GM12878 (cell line): ENCODE data around the gene MAST3. TPM values are rescaled to one million over a fixed set of nuclear protein-coding genes. Genes with fewer than 3 reads are reported as not detected.

Source experiments
- ATAC-seq: fragments of 200-7000 bp; cut with Tn5 transposase; 3 replicates; pipeline ENCODE4 v1.9.1; 2020; ENCODE audit warnings: mild to moderate bottlenecking, moderate library complexity
- BruUV-seq: library from RNA; stranded (reverse); fragments of 400-500 nt; replicated peaks from 2 replicates; lab custom pipeline; 2021; lab: Mats Ljungman, UMichigan
- CTCF ChIA-PET: fragments of 300-600 bp; sonication (Branson Sonifier 250); formaldehyde crosslinking; extraction: SDS; loops from one replicate; lab custom pipeline; 2021; ENCODE audit warnings: inconsistent platforms; lab: Yijun Ruan, JAX
- POLR2A ChIA-PET: fragments of 350-600 bp; formaldehyde crosslinking; extraction: SDS; loops from one replicate; lab custom pipeline; 2021; ENCODE audit warnings: inconsistent platforms; lab: Charles Lee
- RAD21 ChIA-PET: fragments of 300-600 bp; sonication (Branson Sonifier 250); formaldehyde crosslinking; loops from one replicate; lab custom pipeline; 2023; ENCODE audit warnings: antibody characterized with exemption; ENCODE audit not compliant: unreplicated experiment; lab: Charles Lee
- SMC1A ChIA-PET: fragments of 300-600 bp; sonication (Branson Sonifier 250); formaldehyde crosslinking; loops from one replicate; lab custom pipeline; 2023; ENCODE audit not compliant: unreplicated experiment, uncharacterized antibody; lab: Charles Lee
- DNase-seq: peaks from one replicate; pipeline ENCODE4 v3.0.0-alpha.2; 2011; ENCODE audit warnings: low read depth, low spot score
- FAIRE-seq: peaks from 3 replicates; lab custom pipeline; 2011; peaks lifted over from hg19 to GRCh38; lab: Jason Lieb, UNC
- H2AFZ ChIP-seq: 2 replicates; pipeline ENCODE4 v1.6.0; 2011; ENCODE audit warnings: low read depth, low read length, control low read depth; ENCODE audit not compliant: control insufficient read depth
- H3K27ac ChIP-seq: 2 replicates; pipeline ENCODE4 v1.5.1; 2011; ENCODE audit warnings: control low read depth; ENCODE audit not compliant: control insufficient read depth, insufficient read depth
- H3K27me3 ChIP-seq, 2 experiments: replicated peaks in 1 of 2; 2 replicates each; pipeline versions ENCODE4 v1.6.0 to v1.6.1; 2011; ENCODE audit warnings: low read length in 1 of 2; ENCODE audit not compliant: control insufficient read depth in 2 of 2, insufficient read depth in 2 of 2
- H3K36me3 ChIP-seq, 2 experiments: 2 replicates each; pipeline ENCODE4 v1.5.1; 2011; ENCODE audit warnings: low read length in 1 of 2; ENCODE audit not compliant: control insufficient read depth in 2 of 2, insufficient read depth in 2 of 2
- H3K4me1 ChIP-seq: 2 replicates; pipeline ENCODE4 v1.6.1; 2011; ENCODE audit warnings: mild to moderate bottlenecking, low read length, moderate library complexity, mixed read lengths; ENCODE audit not compliant: control insufficient read depth, insufficient read depth
- H3K4me2 ChIP-seq: 2 replicates; pipeline ENCODE4 v1.6.0; 2011; ENCODE audit warnings: control low read depth; ENCODE audit not compliant: control insufficient read depth, insufficient read depth
- H3K4me3 ChIP-seq: fragments of 200-600 bp; sonication (generic); 2 replicates; pipeline ENCODE4 v1.5.1; 2016
- H3K79me2 ChIP-seq: 2 replicates; pipeline ENCODE4 v1.6.0; 2011; ENCODE audit warnings: low read length; ENCODE audit not compliant: control insufficient read depth, insufficient read depth
- H3K9ac ChIP-seq: 2 replicates; pipeline ENCODE4 v1.8.0; 2011; ENCODE audit warnings: low read length, control low read depth, mixed read lengths; ENCODE audit not compliant: control insufficient read depth, insufficient read depth
- H3K9me3 ChIP-seq: replicated peaks from 3 replicates; pipeline ENCODE4 v1.5.1; 2011; ENCODE audit warnings: mild to moderate bottlenecking, low read length; ENCODE audit not compliant: control insufficient read depth, insufficient read depth
- H4K20me1 ChIP-seq: 2 replicates; pipeline ENCODE4 v1.6.0; 2011; ENCODE audit not compliant: control insufficient read depth, insufficient read depth
- BMI1 ChIP-seq: fragments of 450-650 bp; IDR thresholded peaks from 2 replicates; pipeline ENCODE4 v1.6.1; 2016; ENCODE audit warnings: mild to moderate bottlenecking, moderate library complexity, borderline replicate concordance
- CBX5 ChIP-seq: sonication (generic); IDR thresholded peaks from 2 replicates; pipeline ENCODE4 v1.6.1; 2016; ENCODE audit warnings: low read depth, moderate library complexity, mild to moderate bottlenecking, inconsistent platforms
- CREM ChIP-seq: IDR thresholded peaks from 2 replicates; pipeline ENCODE4 v1.6.1; 2014; ENCODE audit warnings: antibody characterized with exemption, low read depth
- KDM1A ChIP-seq: fragments of 200-600 bp; sonication (generic); IDR thresholded peaks from 2 replicates; pipeline ENCODE4 v1.6.1; 2016; ENCODE audit warnings: borderline replicate concordance
- NFYA ChIP-seq: IDR thresholded peaks from 2 replicates; pipeline ENCODE4 v1.6.1; 2011; ENCODE audit warnings: low read depth, mild to moderate bottlenecking, low read length, improper control_type of control experiment, borderline replicate concordance
- POU2F2 ChIP-seq: IDR thresholded peaks from 3 replicates; pipeline ENCODE4 v1.6.1; 2011; ENCODE audit warnings: low read depth, mild to moderate bottlenecking, low read length, borderline replicate concordance
- RAD51 ChIP-seq: fragments of 450-650 bp; IDR thresholded peaks from 2 replicates; pipeline ENCODE4 v1.6.1; 2016; ENCODE audit warnings: moderate library complexity, mild to moderate bottlenecking, inconsistent platforms
- SIN3A ChIP-seq: IDR thresholded peaks from 2 replicates; pipeline ENCODE4 v1.6.1; 2012; ENCODE audit warnings: low read depth, low read length, improper control_type of control experiment
- SPI1 ChIP-seq: IDR thresholded peaks from 2 replicates; pipeline ENCODE4 v1.6.1; 2011; ENCODE audit warnings: low read depth, mild to moderate bottlenecking, low read length, moderate library complexity, borderline replicate concordance; ENCODE audit not compliant: insufficient read depth
- WGBS: methylation state at CpG from one replicate; pipeline ENCODE4 v1.1.6; 2016; ENCODE audit warnings: low lambda C conversion rate; ENCODE audit not compliant: insufficient replicate concordance, insufficient coverage; ENCODE audit errors: missing lambda C conversion rate; 5-methylcytosine and 5-hydroxymethylcytosine counted together
- in situ Hi-C: fragments of 300-500 bp; cut with MboI; formaldehyde crosslinking; loops from 9 replicates; pipeline ENCODE4 v1.14.3; 2018; ENCODE audit warnings: mixed read lengths
- intact Hi-C: fragments of 100-400 bp; cut with micrococcal nuclease; formaldehyde crosslinking; loops from one replicate; pipeline ENCODE4 v1.14.2; 2022; ENCODE audit not compliant: unreplicated experiment
- polyA plus RNA-seq, 11 experiments: library from polyadenylated mRNA; depleted of rRNA in 4 of 11; unstranded in 6 of 11; stranded (reverse) in 5 of 11; fragments of >200 nt; fragmentation: Nextera tagmentation in 4 of 11; fragmentation: Illumina TruSeq in 1 of 11; extraction: Ambion mirVana in 4 of 11; extraction: Trizol in 1 of 11; gene quantifications; 1 replicate in 1 of 11; 2 replicates in 10 of 11; pipeline versions ENCODE4 v1.2.1 to v1.2.3, GENCODE V29; 2011 to 2016; ENCODE audit warnings: inconsistent platforms in 2 of 11, missing spikeins in 2 of 11, low read depth in 1 of 11
- total RNA-seq, 4 experiments: library from RNA; depleted of rRNA in 3 of 4; stranded (reverse); fragments of >200 nt in 3 of 4; fragmentation: Illumina TruSeq in 1 of 4; extraction: Trizol in 1 of 4; gene quantifications; 2 replicates each; pipeline versions ENCODE4 v1.2.1 to v1.2.3, GENCODE V29; 2013 to 2021
- TF ChIP-seq, protein P1 (sequence below): IDR thresholded peaks from 2 replicates; pipeline ENCODE4 v1.6.1; 2011; ENCODE audit warnings: borderline replicate concordance, low read depth, mild to moderate bottlenecking, moderate library complexity, mixed read lengths, low read length; ENCODE audit not compliant: insufficient read depth; ENCODE audit errors: extremely low read length

The MAST3 gene
- total and polyA plus RNA-seq, 10 of the 15 experiments (the other 5 are each of a cell fraction or from before 2014, with no cell fraction given) = 3.0 to 22.2 (median 7.5) TPM

DNA sequence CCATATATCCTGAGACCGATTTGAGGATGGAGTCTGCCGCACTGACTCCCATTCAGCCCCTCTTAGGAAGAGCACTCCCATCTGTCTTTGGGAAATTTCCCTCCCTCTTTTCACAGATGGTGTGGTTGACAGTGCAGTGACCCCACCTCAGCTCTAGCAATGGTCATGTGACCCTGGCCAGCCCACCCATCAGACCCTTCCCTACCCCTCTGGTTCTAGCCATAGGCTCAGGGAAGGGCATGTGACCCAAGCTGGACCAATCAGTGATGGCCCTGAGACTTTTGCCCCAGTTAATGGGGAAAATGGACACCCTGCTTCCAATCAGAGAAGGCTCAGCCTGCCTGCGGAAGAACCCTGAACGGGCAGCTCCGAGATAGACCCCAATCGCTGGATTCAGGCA lies 37.1 kb upstream of the MAST3 start:
- BruUV-seq = no TSS peak
- FAIRE-seq (no peak), ATAC-seq (no peak), DNase-seq (no peak)
- Histone ChIP-seq H3K4me2 (no peak overlapping the region), H4K20me1 (no peaks in the 10 kb centered on the region), H3K27ac (no peak overlapping the region), H3K4me3 (no peak overlapping the region), H3K4me1 (peaks cover 2% of the 10 kb centered on the region; the same call in 1 of the 2 replicates), H3K27me3 (no peaks in the 10 kb centered on the region; a peak in 1 of 4 replicates), H3K9me3 (no peaks in the 10 kb centered on the region), H3K9ac (no peak overlapping the region), H3K36me3 (peaks cover 0 to 2% of the 10 kb centered on the region in 2 experiments; a peak in 2 of 4 replicates), H3K79me2 (no peaks in the 10 kb centered on the region), H2AFZ (no peak overlapping the region)
- ChIA-PET CTCF (interaction anchor here (0.6 to 7.7 kb wide), 7 partner anchors 36 to 108 kb away, joined by 3 to 81 read pairs (median 5); partner anchors contain the start of gene ARRDC2), POLR2A (no interaction called here), SMC1A (interaction anchor here (0.9 to 3.0 kb wide), 5 partner anchors 11 to 53 kb away, joined by 3 to 21 read pairs (median 4); partner anchors contain the start of gene ARRDC2), RAD21 (interaction anchor here (0.6 to 1.3 kb wide), 5 partner anchors 32 to 108 kb away, joined by 3 to 4 read pairs (median 3); no protein-coding TSS in a partner anchor)
- WGBS = 95% methylated on average over 6 of the region's 6 CpGs
- intact Hi-C loops = loop anchor here (5.0 kb wide), 1 partner anchor 37 kb away; the partner anchor contains the start of gene MAST3
- in situ Hi-C loops = no loop called here
- TF ChIP-seq RAD51 (0 out of 2 replicates have a peak, but pooled peaks have one; percentile 22), BMI1 (no peak)
- TF ChIP-seq, protein P1, sequence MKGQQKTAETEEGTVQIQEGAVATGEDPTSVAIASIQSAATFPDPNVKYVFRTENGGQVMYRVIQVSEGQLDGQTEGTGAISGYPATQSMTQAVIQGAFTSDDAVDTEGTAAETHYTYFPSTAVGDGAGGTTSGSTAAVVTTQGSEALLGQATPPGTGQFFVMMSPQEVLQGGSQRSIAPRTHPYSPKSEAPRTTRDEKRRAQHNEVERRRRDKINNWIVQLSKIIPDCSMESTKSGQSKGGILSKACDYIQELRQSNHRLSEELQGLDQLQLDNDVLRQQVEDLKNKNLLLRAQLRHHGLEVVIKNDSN = peak; percentile 72

DNA sequence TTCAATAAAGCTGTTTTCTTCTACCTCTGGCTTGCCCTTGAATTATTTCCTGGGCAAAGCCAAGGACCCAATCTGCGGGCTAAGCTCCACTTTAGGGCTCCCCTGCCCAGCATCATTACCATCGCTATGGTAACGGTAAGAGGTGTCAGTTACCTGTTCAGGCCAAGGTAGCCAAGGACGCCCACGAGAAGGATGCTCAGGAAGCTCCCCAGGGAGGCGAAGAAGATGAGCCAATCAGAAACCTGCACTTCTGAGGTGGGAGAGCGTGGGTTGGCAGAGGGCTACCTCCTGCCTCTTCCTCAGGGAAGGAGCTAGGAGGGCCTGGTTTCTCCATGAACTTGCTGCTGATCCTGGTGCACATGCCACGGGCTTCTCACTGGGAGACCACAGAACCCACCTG lies 35.5 kb upstream of the MAST3 start:
- H2AFZ ChIP-seq = no peak overlapping the region
- SMC1A ChIA-PET = interaction anchor here (0.7 to 1.8 kb wide), 8 partner anchors 18 to 107 kb away, joined by 3 to 7 read pairs (median 3); partner anchors contain the start of gene PIK3R2
- FAIRE-seq (no peak), ATAC-seq (no peak), DNase-seq (no peak)
- no peaks in the 10 kb centered on the region for H3K9me3 ChIP-seq
- RAD21 ChIA-PET = interaction anchor here (1.3 to 2.3 kb wide), 3 partner anchors 48 to 106 kb away, joined by 3 to 9 read pairs (median 6); partner anchors contain the start of gene ARRDC2
- 72% methylated on average over 8 of the region's 8 CpGs for WGBS
- no TSS peak for BruUV-seq
- no peak overlapping the region for H3K4me2 ChIP-seq
- H3K27ac ChIP-seq = no peak overlapping the region
- CTCF ChIA-PET = interaction anchor here (0.5 to 7.7 kb wide), 11 partner anchors 10 to 106 kb away, joined by 3 to 81 read pairs (median 3); partner anchors contain the start of gene ARRDC2
- no peak overlapping the region for H3K9ac ChIP-seq
- H3K36me3 ChIP-seq = peaks cover 0 to 2% of the 10 kb centered on the region in 2 experiments; a peak in 2 of 4 replicates
- H3K4me1 ChIP-seq = peaks cover 2% of the 10 kb centered on the region; the same call in 1 of the 2 replicates
- POLR2A ChIA-PET = interaction anchor here (0.8 to 1.1 kb wide), 3 partner anchors 30 to 54 kb away, joined by 3 to 4 read pairs (median 3); partner anchors contain the start of genes ARRDC2 and MAST3
- no peaks in the 10 kb centered on the region for H3K79me2 ChIP-seq
- H3K27me3 ChIP-seq = no peaks in the 10 kb centered on the region
- intact Hi-C loops = loop anchor here (2.0 to 5.0 kb wide), 2 partner anchors 35 to 107 kb away; partner anchors contain the start of gene MAST3
- no peaks in the 10 kb centered on the region for H4K20me1 ChIP-seq
- TF ChIP-seq SIN3A (no peak), RAD51 (no peak), KDM1A (no peak), POU2F2 (no peak), CREM (no peak), CBX5 (no peak), SPI1 (no peak), NFYA (no peak)
- TF ChIP-seq, all 136 proteins: peak for 0
- no peak overlapping the region for H3K4me3 ChIP-seq
- in situ Hi-C loops = no loop called here
